Measurements from ENCODE around the gene ZNF407. TPM values are rescaled to one million over a fixed set of nuclear protein-coding genes. Genes with fewer than 3 reads are reported as not detected.
A peak's percentile ranks its signal among the peaks of the same experiment; 100 is the strongest.

Gene ZNF407
- polyA plus RNA-seq, 5 donors, result 9.0 to 11.3 (median 10.2) TPM

DNA sequence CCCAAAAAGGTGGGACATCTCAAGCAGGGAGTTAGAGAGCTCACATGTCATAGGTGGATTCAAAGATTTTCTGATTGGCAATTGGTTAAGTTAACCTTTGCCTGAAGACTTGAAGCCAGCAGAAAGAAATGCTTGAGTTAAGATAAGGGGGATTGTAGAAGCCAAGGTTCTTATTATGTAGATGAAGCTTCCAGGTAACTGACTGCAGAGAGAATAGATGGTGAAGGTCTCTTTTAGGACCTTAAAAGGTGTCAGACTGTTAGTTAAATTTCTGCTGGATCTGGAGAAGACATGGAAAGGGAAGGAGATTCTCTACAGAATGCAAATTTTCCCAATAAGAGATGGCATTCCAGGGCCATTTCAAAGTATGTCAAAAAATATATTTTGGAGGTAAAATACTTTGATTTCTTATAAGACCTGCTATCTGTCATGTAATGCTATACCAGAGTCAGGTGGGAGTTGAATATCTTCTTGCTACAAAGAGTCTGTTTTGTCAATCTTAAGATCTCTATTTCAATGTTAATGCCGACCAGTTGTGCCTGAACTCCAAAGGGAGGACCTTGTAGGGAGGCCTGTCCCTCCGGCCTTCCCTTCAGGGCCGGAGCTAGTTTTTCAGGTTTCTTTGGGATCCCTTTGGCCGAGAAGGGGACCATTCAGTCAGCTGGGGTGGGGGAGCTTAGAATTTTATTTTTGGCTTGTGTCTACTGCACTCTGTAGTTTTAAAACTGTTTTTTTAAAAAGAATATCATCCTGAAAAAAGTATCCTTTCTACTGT lies 330.7 kb downstream of the ZNF407 start:
- DNase-seq, result no peak

DNA sequence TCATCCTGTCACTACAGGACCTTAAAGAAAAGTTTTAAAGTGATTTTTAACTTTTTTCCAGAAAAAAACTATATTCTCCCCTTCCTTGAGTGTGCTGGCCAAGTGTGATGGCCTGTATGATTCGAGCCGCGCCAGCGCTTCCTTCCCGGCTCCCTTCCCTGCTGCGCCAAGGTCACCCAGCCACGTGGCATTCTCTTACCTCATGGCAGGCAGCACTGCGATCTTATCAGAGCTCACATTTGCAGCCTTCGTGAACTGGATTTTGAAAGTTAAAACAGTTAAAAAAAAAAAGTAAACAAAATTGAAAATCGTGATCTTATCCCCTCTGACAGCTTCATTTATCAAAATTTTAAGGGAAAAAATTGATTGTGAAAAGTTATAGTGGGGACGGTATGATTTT lies 331.4 kb downstream of the ZNF407 start:
- no peak for DNase-seq

DNA sequence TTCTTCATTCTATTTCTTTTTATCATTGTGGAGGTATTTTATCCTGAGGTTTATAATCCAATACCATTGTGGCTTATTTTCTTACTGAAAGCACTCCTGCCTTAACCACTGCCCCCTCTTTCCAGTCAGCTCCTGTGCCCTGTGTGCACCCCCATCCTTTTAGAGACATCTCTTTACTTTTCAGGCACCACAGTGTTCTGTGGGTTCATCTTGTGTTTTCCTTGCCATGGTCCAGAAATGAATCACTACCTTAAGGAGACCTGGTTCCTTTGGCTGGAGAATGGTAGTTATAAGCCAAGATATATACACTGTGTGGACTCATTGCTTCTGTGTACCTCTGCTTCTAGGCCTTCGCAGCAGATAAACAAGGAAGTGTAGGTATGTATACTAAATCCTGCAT lies 332.9 kb downstream of the ZNF407 start:
- DNase-seq, result no peak

DNA sequence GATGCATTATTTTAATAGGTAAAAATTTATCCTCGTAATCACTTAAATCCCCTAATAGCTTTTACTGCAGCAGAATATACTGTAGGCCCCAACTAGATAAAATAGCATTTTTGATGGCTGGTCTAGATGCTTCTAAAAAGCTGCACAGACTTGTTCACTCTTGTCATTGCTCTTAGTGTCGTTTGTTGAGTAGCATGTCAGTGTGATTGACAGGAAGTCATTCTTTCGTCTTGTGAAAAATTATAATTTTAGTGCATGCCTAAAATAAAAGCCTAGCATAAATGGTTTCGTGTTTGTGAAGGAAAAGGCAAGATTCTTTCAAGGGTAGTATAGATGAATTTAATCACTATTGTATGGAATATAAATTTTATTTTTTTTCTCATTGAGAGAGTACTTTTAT lies 336.3 kb downstream of the ZNF407 start:
- DNase-seq, result no peak

DNA sequence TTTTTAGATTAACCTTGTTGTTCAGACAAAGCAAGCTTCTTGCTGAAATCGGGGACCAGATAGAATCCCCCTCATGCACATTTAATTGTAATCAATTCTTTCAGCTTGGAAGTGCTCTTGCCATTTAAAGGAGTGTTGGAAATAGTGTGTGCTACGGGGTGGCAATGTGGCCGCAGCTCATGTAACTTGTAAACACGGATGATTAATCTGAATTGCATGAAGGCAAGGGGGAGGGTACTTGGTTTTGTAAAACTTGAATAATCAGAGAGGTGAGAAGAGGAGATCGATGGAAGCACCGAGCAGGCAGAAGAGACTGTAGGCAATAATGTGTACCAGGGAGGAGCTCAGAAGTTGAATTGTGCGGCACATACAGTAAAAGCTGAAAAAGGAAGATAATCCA lies 337.8 kb downstream of the ZNF407 start:
- no peak for DNase-seq

DNA sequence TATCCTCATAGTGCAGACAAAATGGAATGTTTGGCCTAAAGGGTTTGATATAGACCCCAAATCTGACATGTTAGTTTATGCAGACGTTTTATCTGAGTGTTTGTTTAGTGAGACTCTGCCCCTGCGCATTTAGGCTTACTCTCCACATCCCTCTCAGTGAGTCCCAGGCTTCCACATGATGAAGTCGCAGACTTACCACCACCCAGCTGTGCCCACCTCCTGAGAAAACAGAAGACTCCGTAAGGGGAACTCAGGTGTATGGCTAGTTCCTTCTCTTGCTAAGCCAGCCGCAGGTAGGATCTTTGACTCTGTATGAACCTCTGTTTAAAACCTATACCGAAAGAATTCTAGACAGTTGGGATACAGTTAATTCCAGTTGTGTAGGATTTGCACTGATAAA lies 338.7 kb downstream of the ZNF407 start:
- no peak for DNase-seq

DNA sequence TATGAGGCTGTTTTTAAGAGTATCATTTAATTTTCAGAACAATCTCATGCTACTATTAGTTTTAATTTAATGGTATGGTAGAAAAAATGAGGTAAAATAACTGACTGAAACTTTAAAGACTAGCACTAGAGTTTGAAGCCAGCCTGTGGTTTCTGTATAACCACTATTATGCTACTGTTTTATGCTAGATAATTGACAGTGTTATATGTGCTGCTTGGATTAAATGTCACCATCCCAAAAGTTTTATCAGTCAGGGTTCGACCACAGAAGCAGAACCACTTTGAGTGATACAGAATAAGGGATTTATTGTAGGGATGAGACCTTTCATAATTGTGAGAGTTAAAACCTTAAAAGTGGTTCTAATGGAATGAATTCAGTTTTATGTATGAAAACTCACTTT lies 339.6 kb downstream of the ZNF407 start:
- no peak for DNase-seq

DNA sequence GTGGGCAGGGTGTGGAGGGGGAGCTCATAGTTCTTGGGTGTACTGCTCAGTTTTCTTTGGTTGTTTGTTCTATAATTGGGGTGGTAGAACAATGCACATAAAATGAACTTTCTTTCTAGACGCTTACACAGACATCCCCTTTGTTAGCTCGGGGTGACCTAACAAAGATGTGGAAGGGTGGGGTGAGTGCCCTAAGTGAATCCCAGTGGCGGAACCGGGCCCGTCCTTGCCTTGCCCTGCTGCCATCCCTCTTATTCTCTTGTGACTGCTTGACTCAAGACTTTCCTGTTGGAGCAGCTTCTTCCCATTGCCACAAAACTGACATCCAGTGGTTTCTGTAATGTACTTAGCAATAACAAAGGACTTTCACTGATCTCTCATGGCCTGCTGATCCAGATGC lies 343.2 kb downstream of the ZNF407 start:
- DNase-seq, result no peak

DNA sequence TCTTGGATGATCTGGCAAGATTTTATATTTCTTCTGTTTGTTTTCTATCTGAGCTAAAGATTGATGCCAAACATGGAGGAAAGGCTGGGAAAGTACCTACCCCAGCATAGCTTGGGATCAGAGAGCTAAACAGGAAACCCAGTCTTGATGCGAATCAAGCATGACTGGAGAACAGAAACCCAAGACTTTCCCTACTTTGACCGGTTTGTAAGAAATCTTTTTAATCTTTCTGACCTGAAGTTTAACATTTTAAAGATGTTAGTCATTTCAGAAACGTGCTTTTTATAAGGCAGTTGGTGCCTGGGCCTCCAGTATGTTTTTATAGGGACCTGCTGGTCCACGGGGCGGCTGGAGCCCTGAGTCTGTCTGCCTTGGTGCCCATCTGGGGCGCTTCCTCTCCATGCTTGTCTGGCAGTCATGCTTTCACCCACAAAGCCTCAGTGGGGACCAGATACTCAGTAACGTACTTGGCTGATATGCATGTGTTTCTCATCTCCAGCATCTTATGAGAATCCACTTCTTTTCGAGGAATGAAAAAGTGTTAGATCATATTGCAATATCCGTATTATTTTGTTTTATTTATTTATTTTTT lies 344.7 kb downstream of the ZNF407 start:
- no peak for DNase-seq

DNA sequence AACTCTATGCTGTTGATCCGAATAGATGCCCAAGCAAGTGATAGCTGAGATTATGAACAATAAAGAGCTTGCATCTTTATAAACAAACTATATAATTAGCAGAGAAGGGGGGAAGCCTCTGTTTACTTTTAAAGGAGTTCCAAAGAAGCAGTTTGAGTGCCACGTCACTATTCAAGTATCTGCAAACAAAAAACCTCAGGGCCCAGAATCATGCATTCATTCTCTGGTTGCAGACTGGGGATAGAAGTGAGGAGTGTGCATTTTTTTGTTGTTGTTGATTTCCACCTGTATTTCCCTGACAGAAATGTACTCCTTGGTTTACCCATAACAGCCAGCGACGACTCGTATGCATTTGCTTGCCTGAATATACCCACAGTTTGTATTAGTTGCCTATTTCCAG lies 347.0 kb downstream of the ZNF407 start:
- DNase-seq, result no peak

DNA sequence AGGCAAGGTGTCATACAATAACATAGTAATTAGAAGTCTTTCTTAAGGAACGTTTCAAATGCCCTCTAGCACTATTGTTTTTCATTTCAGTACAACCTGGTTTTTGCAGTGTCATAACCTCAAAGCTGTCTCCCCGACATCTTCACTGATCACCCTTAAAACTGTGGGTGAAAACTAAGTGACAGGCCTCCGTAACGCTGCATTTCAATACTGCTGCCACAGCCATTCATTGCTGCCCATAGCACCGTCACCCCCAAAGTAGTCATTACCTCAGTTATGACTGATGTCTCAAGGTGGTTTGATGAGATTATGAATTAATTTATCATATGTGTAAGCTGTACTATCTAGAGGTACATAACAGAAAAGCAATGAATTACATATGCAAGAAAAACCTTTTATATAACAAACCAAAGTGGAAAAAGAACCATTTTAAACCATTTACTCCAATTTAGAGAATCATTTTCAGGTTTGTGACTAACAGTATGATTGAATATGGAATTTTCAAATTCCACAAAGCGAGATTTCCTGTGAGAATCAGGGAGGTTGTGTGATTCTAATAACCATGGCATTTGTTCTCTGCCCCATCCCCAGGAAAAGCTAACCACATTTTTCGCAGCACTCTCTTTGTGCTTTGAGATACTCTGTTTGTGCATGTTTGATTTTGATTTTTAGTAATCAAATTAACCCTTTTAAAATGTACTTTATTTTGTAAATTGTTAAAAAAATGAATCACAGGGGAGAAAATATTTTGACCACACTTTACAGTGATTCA lies 348.3 kb downstream of the ZNF407 start:
- no peak for DNase-seq

DNA sequence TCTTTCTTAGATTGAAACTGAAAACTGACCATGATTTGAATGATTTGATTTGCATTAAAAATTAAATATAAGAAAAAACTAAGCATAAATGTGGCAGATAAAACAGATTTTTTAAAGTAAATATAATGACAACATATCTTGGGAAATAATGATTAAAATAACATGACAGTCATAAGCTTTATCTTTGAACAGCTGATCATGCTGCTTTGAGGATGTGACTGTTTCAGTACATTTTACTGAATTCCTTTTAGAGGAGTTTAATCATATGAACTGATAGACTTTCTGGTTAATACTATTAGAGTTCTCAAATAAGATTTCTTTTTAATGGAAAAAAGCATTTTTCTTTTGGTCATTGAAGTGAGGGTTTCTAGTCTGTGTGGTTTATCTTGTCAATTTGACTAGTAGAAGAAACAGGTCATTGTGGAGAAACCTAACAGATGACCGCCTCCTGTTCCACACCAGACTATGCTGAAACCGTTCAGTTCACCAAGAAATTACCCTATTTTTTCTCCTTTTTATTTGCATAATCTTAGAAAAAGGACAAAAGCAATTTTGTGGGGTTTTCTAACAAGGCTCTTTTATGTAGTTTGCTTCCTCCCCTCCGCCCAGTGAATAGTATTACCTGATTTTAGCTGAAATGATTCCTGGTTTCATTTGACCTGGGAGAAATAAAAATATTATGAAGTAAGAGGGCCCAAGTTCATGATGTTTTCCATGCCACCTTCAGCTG lies 349.1 kb downstream of the ZNF407 start:
- no peak for DNase-seq

DNA sequence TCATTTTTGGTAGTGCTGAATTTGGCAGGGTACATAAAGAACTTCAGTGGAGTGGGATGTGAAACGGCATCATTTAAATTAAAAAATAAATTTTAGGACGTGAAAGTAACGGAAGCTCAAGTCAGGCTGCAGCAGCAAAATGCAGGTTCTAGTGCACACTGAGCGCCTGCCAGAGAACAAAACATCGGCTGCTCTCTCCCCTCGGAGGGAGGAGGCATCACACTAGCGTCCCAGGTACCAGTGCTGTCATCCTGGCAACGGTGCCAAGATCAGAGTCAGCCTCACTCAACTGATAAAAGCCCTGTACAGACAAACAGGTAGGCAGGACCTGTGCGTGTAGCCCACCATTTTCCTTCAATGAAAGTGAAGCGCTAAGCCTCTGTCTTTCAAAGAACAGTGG lies 349.7 kb downstream of the ZNF407 start:
- no peak for DNase-seq

DNA sequence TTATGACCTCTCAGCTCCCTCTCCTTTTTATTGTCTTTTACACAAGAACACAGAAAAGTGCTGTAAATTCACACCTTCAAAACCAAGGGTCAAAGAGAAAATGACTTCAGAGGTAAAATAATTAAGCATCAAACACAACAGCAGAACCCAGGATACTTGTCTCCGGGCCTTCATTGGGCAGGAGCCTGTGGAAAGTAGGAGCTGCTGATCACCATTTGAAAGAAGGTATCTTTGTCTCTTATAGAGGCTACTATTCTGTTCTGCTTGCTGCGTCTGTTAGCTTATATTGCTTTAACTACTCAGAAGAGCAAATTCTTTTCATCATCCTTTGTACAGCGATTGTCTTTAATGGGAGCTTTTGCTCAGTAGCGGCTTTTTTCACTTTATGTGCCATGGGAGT lies 350.2 kb downstream of the ZNF407 start:
- no peak for DNase-seq

DNA sequence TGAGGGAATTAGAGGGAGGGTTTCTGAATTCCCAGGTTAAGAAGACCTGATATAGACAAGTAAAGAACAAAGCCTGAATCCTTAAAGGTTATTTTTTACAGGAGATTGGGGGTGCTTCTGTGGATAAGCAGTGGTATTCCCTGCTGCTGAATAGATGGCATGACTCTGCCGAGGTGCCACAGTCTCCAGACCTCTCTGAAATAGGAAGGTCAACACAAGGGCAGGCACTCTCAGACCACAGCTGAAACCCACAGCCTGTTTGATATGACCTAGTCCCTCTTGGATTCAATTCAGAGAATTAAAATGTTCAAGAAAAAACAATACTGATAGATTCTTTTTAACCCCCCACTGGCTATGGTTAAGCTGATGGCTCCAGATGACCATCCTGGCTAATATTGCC lies 351.9 kb downstream of the ZNF407 start:
- no peak for DNase-seq

DNA sequence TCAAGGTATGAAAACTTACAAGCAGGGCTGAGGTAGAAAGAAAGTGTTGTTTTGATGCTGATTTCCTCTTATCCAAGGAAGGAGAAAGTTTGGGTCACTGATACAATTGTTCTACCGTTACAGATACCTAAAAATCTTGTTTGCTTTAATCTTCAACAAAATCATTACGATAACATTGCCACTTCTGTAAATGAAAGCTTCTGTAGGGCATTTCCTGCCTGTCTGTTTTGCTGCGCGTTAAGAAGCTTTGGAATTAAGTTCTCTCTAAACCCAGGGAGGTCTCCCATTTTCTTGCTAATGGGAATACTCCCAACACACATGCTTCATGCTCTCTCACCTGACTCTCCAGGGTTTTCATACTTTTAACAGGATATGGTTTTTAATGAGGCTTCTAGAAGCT lies 352.8 kb downstream of the ZNF407 start:
- DNase-seq, result no peak

DNA sequence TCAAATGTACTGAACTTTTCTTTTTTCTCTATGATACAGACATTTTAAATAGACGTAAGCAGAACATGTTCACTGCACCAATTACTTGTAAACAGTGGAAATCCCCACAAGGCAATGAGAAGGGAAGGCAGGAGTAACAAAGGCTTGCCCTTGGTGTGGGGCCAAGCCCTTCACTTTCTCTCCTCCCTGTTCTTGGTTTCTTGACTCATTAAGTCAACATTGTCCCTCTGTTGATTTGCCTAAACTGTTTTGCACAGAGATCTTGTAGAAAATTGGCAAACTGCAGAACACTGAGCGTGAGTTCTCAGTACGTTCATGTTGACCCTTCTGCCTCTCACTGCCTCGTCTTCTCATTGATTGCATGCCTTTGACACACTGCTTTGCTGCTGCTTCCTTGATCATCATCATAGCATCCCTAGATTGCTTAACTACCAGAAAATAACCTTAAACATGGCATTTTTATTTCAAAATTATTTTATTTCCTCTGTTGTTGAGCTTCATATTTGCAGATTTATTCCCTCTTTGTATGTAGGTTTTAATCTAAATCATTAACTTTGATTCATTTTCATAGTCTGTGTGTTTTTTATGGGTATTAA lies 353.6 kb downstream of the ZNF407 start:
- DNase-seq, result peak; percentile 23 to 28

DNA sequence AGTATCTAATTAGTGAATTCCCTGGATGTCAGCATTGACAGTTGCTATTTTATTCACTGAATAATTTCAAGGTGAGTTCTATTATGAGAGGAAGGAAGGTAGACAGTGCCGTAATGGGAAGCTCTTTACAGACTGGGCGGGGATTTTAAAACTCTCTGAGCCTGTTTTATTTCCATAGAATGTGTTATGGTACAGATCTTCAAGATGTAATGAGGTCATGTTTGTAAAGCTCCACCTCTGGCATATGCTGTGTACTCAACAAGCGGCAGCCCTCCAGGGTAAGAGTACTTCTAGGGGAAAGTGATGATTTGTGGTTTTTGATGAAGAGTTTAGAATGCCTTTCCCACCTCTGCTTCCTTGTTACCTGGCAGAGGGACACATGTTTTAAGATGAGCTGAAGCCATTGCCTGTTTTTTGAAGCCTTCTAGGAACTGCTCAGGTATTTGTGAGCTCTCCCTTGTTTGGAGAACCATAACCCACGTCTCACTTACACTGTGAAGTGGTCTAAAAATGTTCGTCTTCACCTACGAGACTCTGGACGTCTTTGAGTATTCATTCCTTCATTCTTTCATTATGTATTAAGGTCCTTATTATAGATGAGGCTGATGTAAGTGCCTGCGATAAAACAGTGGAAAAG lies 360.0 kb downstream of the ZNF407 start:
- no peak for DNase-seq

DNA sequence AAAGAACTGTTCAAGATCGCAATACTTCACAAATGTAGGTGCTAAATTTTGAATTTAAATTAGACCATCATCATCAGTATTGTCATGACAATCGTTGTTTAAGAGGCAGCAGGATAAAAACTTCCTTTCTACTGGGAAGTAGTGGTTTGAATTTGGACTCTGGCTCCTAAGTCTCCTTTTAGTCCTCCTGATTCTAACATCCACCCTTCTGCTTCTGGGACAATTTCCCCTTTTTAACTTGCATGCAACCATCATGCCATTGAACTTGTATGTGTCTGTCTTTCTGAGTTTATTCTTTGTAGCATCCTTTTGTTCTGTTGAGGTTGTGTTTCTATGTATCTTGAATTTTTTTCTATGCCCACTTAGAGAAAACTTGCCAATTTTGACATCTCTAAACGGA lies 361.5 kb downstream of the ZNF407 start:
- no peak for DNase-seq

DNA sequence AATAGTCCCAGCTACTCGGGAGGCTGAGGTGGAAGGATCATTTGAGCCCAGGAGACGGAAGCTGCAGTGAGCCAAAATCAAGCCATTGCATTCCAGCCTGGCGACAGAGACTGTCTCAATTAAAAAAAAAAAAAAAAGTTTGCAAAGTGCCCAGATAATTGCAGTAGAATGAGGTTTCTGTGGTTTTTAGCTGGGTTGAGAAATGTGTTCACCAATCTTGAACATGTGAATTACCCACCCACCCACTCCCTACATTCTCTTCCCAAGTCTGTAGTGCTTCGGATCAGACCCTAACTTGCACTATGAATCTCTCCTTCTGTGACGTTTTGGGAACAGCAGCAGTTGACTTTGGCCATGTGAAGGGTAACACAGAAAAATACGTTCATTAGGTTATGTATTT lies 363.9 kb downstream of the ZNF407 start:
- no peak for DNase-seq

DNA sequence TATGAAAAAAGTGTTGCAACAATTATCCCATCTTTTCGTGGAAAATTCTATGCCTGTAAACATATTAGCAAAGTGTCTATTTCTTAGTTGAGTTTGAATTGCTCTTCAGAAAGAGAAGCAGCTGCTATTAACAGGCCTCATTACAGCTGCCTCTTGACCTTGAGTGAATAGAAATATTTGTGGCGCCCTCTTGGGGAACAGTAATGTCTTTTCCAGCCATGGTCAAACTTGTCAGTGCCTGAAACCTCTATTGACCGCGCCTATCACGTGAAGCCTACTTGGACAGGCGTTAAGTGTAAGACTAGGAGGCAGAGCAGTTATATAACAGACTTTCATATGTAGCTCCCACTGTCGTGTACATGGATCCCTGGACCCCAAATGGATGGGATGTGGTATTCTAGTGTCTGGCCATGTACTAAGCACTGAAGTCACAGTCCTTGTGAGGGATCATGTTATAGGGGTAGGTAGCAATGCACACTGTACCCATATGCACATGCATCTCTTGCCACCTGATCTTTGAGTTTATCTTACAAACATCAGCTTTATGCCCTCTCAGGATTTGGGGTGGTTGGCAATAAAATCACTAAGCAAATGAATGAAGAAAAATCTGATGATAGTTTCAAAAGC lies 366.3 kb downstream of the ZNF407 start:
- DNase-seq, result no peak

Data from right lung (tissue), 5 donors.